Activated B cell treated with CpG ODN at 0.5 μM for 24 hours (primary cell): Measurements from ENCODE around the gene CACNB4. TPM values are rescaled to one million over a fixed set of nuclear protein-coding genes. Genes with fewer than 3 reads are reported as not detected.
"Not testable (repeated sequence)": the region's sequence is repeated elsewhere in the genome, so short reads cannot be mapped to it uniquely, and the experiment has no call there.

Experiments used
- ATAC-seq: fragments of 200-7000 bp; cut with Tn5 transposase; one replicate; pipeline ENCODE4 v1.10.0; 2021; ENCODE audit warnings: low read depth, mild to moderate bottlenecking, moderate library complexity
- CTCF ChIA-PET: fragments of 350-600 bp; sonication (Branson Sonifier 250); formaldehyde crosslinking; loops from one replicate; lab custom pipeline; 2021; ENCODE audit warnings: antibody characterized with exemption; lab: Charles Lee
- POLR2A ChIA-PET: fragments of 350-600 bp; sonication (Branson Sonifier 250); formaldehyde crosslinking; loops from one replicate; lab custom pipeline; 2021; ENCODE audit warnings: antibody characterized with exemption; lab: Charles Lee
- DNase-seq: peaks from one replicate; pipeline ENCODE4 v3.0.0; 2022
- H3K27ac Mint-ChIP-seq: one replicate; pipeline ENCODE4 v1.8.0; 2020; ENCODE audit warnings: mixed read lengths
- H3K27me3 Mint-ChIP-seq: one replicate; pipeline ENCODE4 v1.8.0; 2021; ENCODE audit warnings: mixed read lengths
- H3K36me3 Mint-ChIP-seq: one replicate; pipeline ENCODE4 v1.8.0; 2021; ENCODE audit warnings: low read depth, mixed read lengths
- H3K4me1 Mint-ChIP-seq: one replicate; pipeline ENCODE4 v1.8.0; 2021; ENCODE audit warnings: mixed read lengths
- H3K4me3 Mint-ChIP-seq: one replicate; pipeline ENCODE4 v1.8.0; 2020; ENCODE audit warnings: mild to moderate bottlenecking, mixed read lengths
- H3K9me3 Mint-ChIP-seq: one replicate; pipeline ENCODE4 v1.8.0; 2020; ENCODE audit warnings: mixed read lengths
- intact Hi-C: fragments of 100-400 bp; cut with micrococcal nuclease; formaldehyde crosslinking; loops from one replicate; pipeline ENCODE4 v1.15.1; 2024
- total RNA-seq: library from RNA; stranded (reverse); gene quantifications from 2 replicates; pipeline ENCODE4 v1.2.3, GENCODE V29; 2022
- TF ChIP-seq, protein P1 (sequence below): fragments of 200-600 bp; IDR thresholded peaks from one replicate; pipeline ENCODE4 v1.8.0; 2022; ENCODE audit warnings: antibody characterized with exemption, mild to moderate bottlenecking

CACNB4 gene
- total RNA-seq, 1 donor from 2014 or later, result 0.86 TPM

DNA sequence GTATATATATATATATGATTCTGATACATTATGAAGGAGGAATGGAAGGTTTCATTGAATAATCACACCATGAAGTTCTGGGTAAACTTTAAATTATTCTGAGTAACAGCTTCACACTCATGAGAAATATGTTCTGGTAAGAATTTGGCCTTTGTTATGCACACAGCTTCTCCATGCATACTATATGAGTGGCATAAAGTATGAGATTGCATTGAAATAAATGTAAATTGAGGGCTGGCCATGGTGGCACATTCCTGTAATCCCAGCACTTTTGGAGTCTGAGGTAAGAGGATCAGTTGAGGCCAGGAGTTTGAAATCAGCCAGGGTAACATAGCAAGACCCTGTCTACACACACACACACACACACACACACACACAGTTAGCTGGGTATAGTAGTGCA, 220.6 kb downstream of the CACNB4 start:
- Mint-ChIP-seq H3K9me3 (no peaks in the 10 kb centered on the region), H3K4me1 (peaks cover 5% of the 10 kb centered on the region), H3K4me3 (no peak overlapping the region), H3K27ac (no peak overlapping the region), H3K36me3 (no peaks in the 10 kb centered on the region), H3K27me3 (no peaks in the 10 kb centered on the region)
- POLR2A ChIA-PET, result no interaction called here
- CTCF ChIA-PET, result no interaction called here
- DNase-seq (no peak), ATAC-seq (no peak)
- TF ChIP-seq, protein P1, sequence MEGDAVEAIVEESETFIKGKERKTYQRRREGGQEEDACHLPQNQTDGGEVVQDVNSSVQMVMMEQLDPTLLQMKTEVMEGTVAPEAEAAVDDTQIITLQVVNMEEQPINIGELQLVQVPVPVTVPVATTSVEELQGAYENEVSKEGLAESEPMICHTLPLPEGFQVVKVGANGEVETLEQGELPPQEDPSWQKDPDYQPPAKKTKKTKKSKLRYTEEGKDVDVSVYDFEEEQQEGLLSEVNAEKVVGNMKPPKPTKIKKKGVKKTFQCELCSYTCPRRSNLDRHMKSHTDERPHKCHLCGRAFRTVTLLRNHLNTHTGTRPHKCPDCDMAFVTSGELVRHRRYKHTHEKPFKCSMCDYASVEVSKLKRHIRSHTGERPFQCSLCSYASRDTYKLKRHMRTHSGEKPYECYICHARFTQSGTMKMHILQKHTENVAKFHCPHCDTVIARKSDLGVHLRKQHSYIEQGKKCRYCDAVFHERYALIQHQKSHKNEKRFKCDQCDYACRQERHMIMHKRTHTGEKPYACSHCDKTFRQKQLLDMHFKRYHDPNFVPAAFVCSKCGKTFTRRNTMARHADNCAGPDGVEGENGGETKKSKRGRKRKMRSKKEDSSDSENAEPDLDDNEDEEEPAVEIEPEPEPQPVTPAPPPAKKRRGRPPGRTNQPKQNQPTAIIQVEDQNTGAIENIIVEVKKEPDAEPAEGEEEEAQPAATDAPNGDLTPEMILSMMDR, result no peak
- intact Hi-C loops, result no loop called here

DNA sequence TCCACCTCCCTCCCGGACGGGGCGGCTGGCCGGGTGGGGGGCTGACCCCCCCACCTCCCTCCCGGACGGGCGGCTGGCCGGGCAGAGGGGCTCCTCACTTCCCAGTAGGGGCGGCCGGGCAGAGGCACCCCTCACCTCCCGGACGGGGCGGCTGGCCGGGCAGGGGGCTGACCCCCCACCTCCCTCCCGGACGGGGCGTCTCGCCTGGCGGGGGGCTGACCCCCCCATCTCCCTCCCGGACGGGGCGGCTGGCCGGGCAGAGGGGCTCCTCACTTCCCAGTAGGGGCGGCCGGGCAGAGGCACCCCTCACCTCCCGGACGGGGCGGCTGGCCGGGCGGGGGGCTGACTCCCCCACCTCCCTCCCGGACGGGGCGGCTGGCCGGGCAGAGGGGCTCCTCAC, 223.2 kb downstream of the CACNB4 start:
- intact Hi-C loops, H3K27me3 Mint-ChIP-seq, POLR2A ChIA-PET, H3K27ac Mint-ChIP-seq, DNase-seq, H3K9me3 Mint-ChIP-seq, H3K36me3 Mint-ChIP-seq, CTCF ChIA-PET, H3K4me3 Mint-ChIP-seq, H3K4me1 Mint-ChIP-seq, ATAC-seq: not testable (repeated sequence)

DNA sequence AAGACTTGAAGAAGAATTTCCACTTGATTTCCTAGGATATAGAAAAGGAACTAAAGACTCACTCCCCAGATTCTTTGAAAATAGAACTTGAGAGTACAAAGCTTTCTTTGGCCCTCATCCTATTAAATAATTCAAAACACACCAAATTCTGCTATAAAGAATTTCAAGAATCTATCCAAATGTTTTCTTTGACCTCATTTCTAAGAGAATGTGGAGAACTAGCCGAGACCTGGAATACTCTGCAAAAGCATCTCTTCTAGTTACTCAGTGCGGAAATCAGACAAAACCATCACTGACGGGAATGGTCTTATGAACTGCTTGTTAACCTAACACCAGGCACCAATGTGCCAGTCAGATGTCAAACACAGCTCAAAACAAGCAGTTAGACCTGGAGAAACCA, 226.4 kb downstream of the CACNB4 start:
- ChIA-PET POLR2A (no interaction called here), CTCF (no interaction called here)
- H3K4me1 Mint-ChIP-seq, result no peaks in the 10 kb centered on the region
- no peak overlapping the region for H3K27ac Mint-ChIP-seq
- H3K4me3 Mint-ChIP-seq, result no peak overlapping the region
- intact Hi-C loops, result no loop called here
- H3K9me3 Mint-ChIP-seq, result no peaks in the 10 kb centered on the region
- peaks cover 1% of the 10 kb centered on the region for H3K27me3 Mint-ChIP-seq
- DNase-seq, result no peak
- ATAC-seq, result no peak
- TF ChIP-seq, protein P1, result no peak
- no peaks in the 10 kb centered on the region for H3K36me3 Mint-ChIP-seq

DNA sequence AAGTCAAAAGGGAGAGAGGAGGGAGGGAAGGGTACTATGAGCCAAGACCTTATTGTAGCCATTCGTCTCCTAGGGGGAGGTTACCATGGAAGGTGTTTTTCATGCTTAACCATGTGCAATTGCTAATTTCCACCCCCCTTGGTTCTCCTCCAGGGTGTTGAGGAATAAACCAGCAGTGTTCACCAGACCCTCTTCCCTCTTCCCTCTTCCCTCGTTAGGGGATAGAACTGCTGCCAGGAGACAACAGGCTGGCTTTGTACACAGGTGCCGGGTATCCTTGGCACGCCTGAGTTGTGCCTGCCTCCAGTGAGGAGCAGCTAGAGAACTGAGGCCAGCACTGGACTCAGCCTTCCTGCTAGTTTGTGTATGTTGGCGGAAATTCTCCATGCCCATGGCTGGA, 229.6 kb downstream of the CACNB4 start:
- H3K4me1 Mint-ChIP-seq, result no peaks in the 10 kb centered on the region
- ChIA-PET POLR2A (no interaction called here), CTCF (no interaction called here)
- DNase-seq, result no peak
- no peaks in the 10 kb centered on the region for H3K9me3 Mint-ChIP-seq
- no peak overlapping the region for H3K27ac Mint-ChIP-seq
- ATAC-seq, result no peak
- intact Hi-C loops, result no loop called here
- H3K36me3 Mint-ChIP-seq, result no peaks in the 10 kb centered on the region
- peaks cover 1% of the 10 kb centered on the region for H3K27me3 Mint-ChIP-seq
- TF ChIP-seq, protein P1, result no peak
- no peak overlapping the region for H3K4me3 Mint-ChIP-seq

DNA sequence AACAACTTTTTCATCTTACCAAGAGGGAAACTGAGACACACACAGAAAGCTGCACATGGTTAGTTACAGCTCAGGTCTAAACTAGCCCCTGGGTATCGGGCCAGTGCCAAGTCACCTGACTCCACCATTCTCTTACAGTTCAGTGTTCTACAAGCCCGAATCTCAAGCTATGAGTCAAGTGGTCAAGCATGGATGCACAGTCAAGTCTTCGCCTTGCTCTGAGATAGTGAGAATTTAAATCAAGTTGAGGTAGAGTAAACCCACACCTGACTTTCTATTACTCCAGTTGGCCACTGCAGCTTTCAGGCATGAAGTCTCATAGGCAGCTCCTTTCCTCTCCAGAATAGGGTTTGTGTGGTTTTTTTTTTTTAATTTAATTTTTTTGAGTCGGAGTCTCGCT, 236.1 kb downstream of the CACNB4 start:
- DNase-seq (no peak), ATAC-seq (peak; percentile 93)
- no peak overlapping the region for H3K4me3 Mint-ChIP-seq
- H3K36me3 Mint-ChIP-seq, result no peaks in the 10 kb centered on the region
- POLR2A ChIA-PET, result interaction anchor here (1.9 kb wide), 1 partner anchor 34 kb away, joined by 7 read pairs; the partner anchor contains the start of gene ARL5A
- intact Hi-C loops, result no loop called here
- TF ChIP-seq, protein P1, result no peak
- H3K9me3 Mint-ChIP-seq, result no peaks in the 10 kb centered on the region
- CTCF ChIA-PET, result interaction anchor here (1.6 kb wide), 1 partner anchor 39 kb away, joined by 3 read pairs; no protein-coding TSS in a partner anchor
- H3K27ac Mint-ChIP-seq, result no peak overlapping the region
- H3K4me1 Mint-ChIP-seq, result peaks cover 2% of the 10 kb centered on the region
- H3K27me3 Mint-ChIP-seq, result no peaks in the 10 kb centered on the region

DNA sequence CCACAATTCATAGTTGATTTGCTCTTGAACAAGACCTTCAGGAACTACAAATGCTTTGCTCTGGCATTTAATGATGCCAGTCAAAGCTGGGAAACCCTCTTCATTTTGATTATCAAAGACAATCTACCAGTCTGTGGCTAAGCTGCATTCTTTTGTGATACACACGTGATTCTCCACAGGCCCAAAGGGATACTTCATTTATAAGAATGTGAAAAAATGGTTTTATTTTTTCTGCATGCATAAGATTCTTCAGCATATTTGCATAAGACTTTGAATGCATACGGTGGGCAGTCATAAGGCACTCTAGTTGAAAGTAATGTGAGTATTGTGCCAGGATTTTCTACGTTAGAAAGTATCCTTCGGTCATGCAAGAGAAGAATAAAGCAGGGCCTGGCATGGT, 237.7 kb downstream of the CACNB4 start:
- Mint-ChIP-seq H3K27me3 (no peaks in the 10 kb centered on the region), H3K9me3 (no peaks in the 10 kb centered on the region), H3K4me3 (no peak overlapping the region), H3K27ac (no peak overlapping the region), H3K36me3 (no peaks in the 10 kb centered on the region), H3K4me1 (peaks cover 2% of the 10 kb centered on the region)
- intact Hi-C loops, result no loop called here
- DNase-seq (no peak), ATAC-seq (no peak)
- TF ChIP-seq, protein P1, result no peak
- POLR2A ChIA-PET, result no interaction called here
- CTCF ChIA-PET, result interaction anchor here (1.6 kb wide), 1 partner anchor 38 kb away, joined by 3 read pairs; no protein-coding TSS in a partner anchor
